ENCODE measurements around the gene PMPCA. TPM values are rescaled to one million over a fixed set of nuclear protein-coding genes. Genes with fewer than 3 reads are reported as not detected.
A peak's percentile ranks its signal among the peaks of the same experiment; 100 is the strongest.

The PMPCA gene
- total and polyA plus RNA-seq, 2 of the 13 experiments (the other 11 are each of a cell fraction or from before 2014, with no cell fraction given): 70.2 to 88.4 TPM

GRCh38 chr9:136371533-136371880 is 39.0 kb upstream of the PMPCA start (continued):
- no peak for TF ChIP-seq IRF1 (CRISPR knock-in tag; IDR thresholded peaks at IDR 0.05; ENCODE audit: low read depth)
- no peak for TF ChIP-seq HDAC6 (IDR thresholded peaks at IDR 0.05; ENCODE audit: low read depth, low read length)
- no peak for TF ChIP-seq ZBTB21 (CRISPR knock-in tag; IDR thresholded peaks at IDR 0.05)
- TF ChIP-seq THAP11 (CRISPR knock-in tag; IDR thresholded peaks at IDR 0.05): no peak
- no peak for TF ChIP-seq SIN3A (IDR thresholded peaks at IDR 0.05; ENCODE audit: borderline replicate concordance, low read depth, low read length)
- no peak for TF ChIP-seq CEBPZ (IDR thresholded peaks at IDR 0.05; ENCODE audit: low read length)
- no peak for TF ChIP-seq YY1 (IDR thresholded peaks at IDR 0.05; ENCODE audit: insufficient read depth, insufficient replicate concordance, low read depth, low read length)
- no peak for TF ChIP-seq CBFB (CRISPR knock-in tag; IDR thresholded peaks at IDR 0.05)

- Histone ChIP-seq H2AFZ (ENCODE audit: low read length) (no peak overlapping the region), H3K9me3 (ENCODE audit: low read length) (no peaks in the 10 kb centered on the region), H3K4me3 (replicated peaks in 1 of 3; ENCODE audit: insufficient read depth in 1 of 3, low read depth in 2 of 3, low read length in 3 of 3) (peak overlapping the region; percentile 68 to 85 (median 72); a peak in 5 of 6 replicates), H4K20me1 (ENCODE audit: insufficient read depth, low read length) (no peaks in the 10 kb centered on the region), H3K36me3 (replicated peaks in 1 of 2; ENCODE audit: control insufficient read depth in 1 of 2, insufficient read depth in 2 of 2, low read length in 2 of 2) (peaks cover 0 to 2% of the 10 kb centered on the region in 2 experiments; a peak in 1 of 5 replicates), H3K27ac (ENCODE audit: extremely low read length, insufficient read depth, low read length) (peak overlapping the region; percentile 33), H3K79me2 (ENCODE audit: insufficient read depth, low read length) (no peaks in the 10 kb centered on the region), H3K4me2 (ENCODE audit: low read depth, low read length) (peak overlapping the region; percentile 98), H3K4me1 (ENCODE audit: insufficient read depth, low read length) (peaks cover 15% of the 10 kb centered on the region), H3K27me3 (ENCODE audit: control insufficient read depth in 1 of 2, insufficient read depth in 2 of 2, low read length in 2 of 2) (no peaks in the 10 kb centered on the region; a peak in 1 of 5 replicates), H3K9ac (ENCODE audit: insufficient read depth, low read depth, low read length) (peak overlapping the region; percentile 76; the same call in 1 of the 2 replicates)
- BruUV-seq (replicated peaks): no TSS peak
- DNase-seq (ENCODE audit: low spot score): no peak
- TF ChIP-seq RBFOX2 (IDR thresholded peaks at IDR 0.05; ENCODE audit: low read depth, low read length) (peak; percentile 11; the same call in 1 of the 2 replicates), ZC3H4 (CRISPR knock-in tag; IDR thresholded peaks at IDR 0.05; ENCODE audit: borderline replicate concordance) (no peak), RBM39 (IDR thresholded peaks at IDR 0.05; ENCODE audit: low read depth, low read length, poor library complexity, severe bottlenecking) (peak; percentile 3), YY1 (IDR thresholded peaks at IDR 0.05; ENCODE audit: insufficient read depth, insufficient replicate concordance, low read depth, low read length) (no peak), AGO1 (IDR thresholded peaks at IDR 0.05; ENCODE audit: low read depth, low read length, poor library complexity, severe bottlenecking) (no peak), ZFP36 (IDR thresholded peaks at IDR 0.05; ENCODE audit: borderline replicate concordance, low read depth, low read length, partially characterized antibody) (no peak), ZNF572 (CRISPR knock-in tag; IDR thresholded peaks at IDR 0.05) (0 out of 2 replicates have a peak, but pooled peaks have one; percentile 10), ZNF543 (CRISPR knock-in tag; IDR thresholded peaks at IDR 0.05) (no peak), CCDC6 (CRISPR knock-in tag; IDR thresholded peaks at IDR 0.05) (0 out of 2 replicates have a peak, but pooled peaks have one; percentile 7), ZNF225 (CRISPR knock-in tag; IDR thresholded peaks at IDR 0.05) (peak; percentile 11; the same call in 1 of the 2 replicates), ZNF788 (CRISPR knock-in tag; IDR thresholded peaks at IDR 0.05; ENCODE audit: borderline replicate concordance) (0 out of 2 replicates have a peak, but pooled peaks have one; percentile 2)
- no peak for ATAC-seq
- ChIA-PET POLR2A (interaction anchor here (1.1 to 4.0 kb wide), 4 partner anchors 9 to 37 kb away, joined by 3 to 38 read pairs (median 10); partner anchors contain the start of gene DNLZ), CTCF (ENCODE audit: low intra/inter-chr PET ratio, low total read pairs) (interaction anchor here (0.8 to 3.1 kb wide), 3 partner anchors 9 to 60 kb away, joined by 4 to 18 read pairs (median 6); partner anchors contain the start of gene DNLZ)
- 80% methylated on average over 9 of the region's 21 CpGs for WGBS (ENCODE audit: low lambda C conversion rate)
- in situ Hi-C loops (cut with HindIII; ENCODE audit: extremely low pct_ligation_motif_present, low pct_unique_long_range_greater_than_20kb) (no loop called here), intact Hi-C loops (cut with micrococcal nuclease; ENCODE audit: unreplicated experiment) (loop anchor here (2.0 to 5.0 kb wide), 2 partner anchors 35 to 59 kb away; no protein-coding TSS in a partner anchor)
- no peak for FAIRE-seq
These were observed 38.5 kb upstream of the PMPCA start for GRCh38 chr9:136372006-136372405.

All from HepG2 (cell line).